SU-DHL-6 (cell line): ENCODE measurements around the gene MYL12B.

Source experiments
- H2AFZ ChIP-seq: fragments of 200-600 bp; sonication (generic); 2 replicates; pipeline ENCODE4 v1.6.1; 2014; ENCODE audit warnings: low read depth, mild to moderate bottlenecking, moderate library complexity, mixed read lengths, antibody characterized with exemption, low read length; ENCODE audit not compliant: severe bottlenecking
- H3F3A ChIP-seq: fragments of 200-600 bp; shearing (Covaris generic); 2 replicates; pipeline ENCODE4 v1.6.0; 2016; ENCODE audit warnings: antibody characterized with exemption, mild to moderate bottlenecking; ENCODE audit not compliant: insufficient read depth
- H3K27ac ChIP-seq: fragments of 200-600 bp; sonication (generic); 2 replicates; pipeline ENCODE4 v1.5.1; 2016; ENCODE audit warnings: low read depth, mild to moderate bottlenecking, low read length, moderate library complexity, mixed read lengths
- H3K27me3 ChIP-seq: fragments of 200-600 bp; sonication (generic), shearing (Covaris generic); 2 replicates; pipeline ENCODE4 v1.6.0; 2014; ENCODE audit warnings: mild to moderate bottlenecking, low read length
- H3K36me3 ChIP-seq: fragments of 200-600 bp; sonication (generic); 2 replicates; pipeline ENCODE4 v1.6.1; 2014; ENCODE audit warnings: mild to moderate bottlenecking, low read length, mixed read lengths
- H3K4me2 ChIP-seq: fragments of 300-600, 200-600 bp; shearing (Covaris generic), sonication (generic); 2 replicates; pipeline ENCODE4 v1.6.0; 2014; ENCODE audit warnings: low read length, low read depth, mild to moderate bottlenecking; ENCODE audit not compliant: poor library complexity, severe bottlenecking
- H3K4me3 ChIP-seq: fragments of 200-600 bp; sonication (generic); 2 replicates; pipeline ENCODE4 v1.5.1; 2014; ENCODE audit warnings: antibody characterized with exemption, low read length, mild to moderate bottlenecking, mixed read lengths; ENCODE audit not compliant: insufficient read depth, poor library complexity, severe bottlenecking
- H3K79me2 ChIP-seq: fragments of 200-600 bp; sonication (generic); 2 replicates; pipeline ENCODE4 v1.6.1; 2014; ENCODE audit warnings: mild to moderate bottlenecking, low read length, moderate library complexity; ENCODE audit not compliant: insufficient read depth
- H3K9ac ChIP-seq: fragments of 200-600 bp; sonication (generic); 2 replicates; pipeline ENCODE4 v1.7.0; 2014; ENCODE audit warnings: mild to moderate bottlenecking, low read length
- H3K9me2 ChIP-seq: fragments of 200-600 bp; sonication (generic); replicated peaks from 2 replicates; pipeline ENCODE4 v1.6.1; 2014; ENCODE audit warnings: low read length; ENCODE audit not compliant: insufficient read depth
- H3K9me3 ChIP-seq: fragments of 200-600 bp; sonication (generic); 2 replicates; pipeline ENCODE4 v1.6.1; 2014; ENCODE audit warnings: low read length, mixed read lengths; ENCODE audit not compliant: insufficient read depth
- H4K20me1 ChIP-seq: fragments of 200-600 bp; sonication (generic); 2 replicates; pipeline ENCODE4 v1.6.1; 2014; ENCODE audit warnings: low read depth, mild to moderate bottlenecking, antibody characterized with exemption, low read length, moderate library complexity, mixed read lengths
- EZH2phosphoT487 ChIP-seq: fragments of 200-600 bp; sonication (generic), shearing (Covaris generic); conservative IDR thresholded peaks from 2 replicates; pipeline ENCODE4 v1.6.1; 2018; ENCODE audit warnings: mild to moderate bottlenecking, antibody characterized with exemption, low read length, moderate library complexity, mixed read lengths
- TF ChIP-seq, protein P1 (sequence below): fragments of 200-600 bp; sonication (generic); IDR thresholded peaks from one replicate; pipeline ENCODE4 v1.5.1; 2017; ENCODE audit warnings: antibody characterized with exemption, mild to moderate bottlenecking, low read length, moderate library complexity; ENCODE audit not compliant: insufficient read depth, poor library complexity, severe bottlenecking

Gene MYL12B

DNA sequence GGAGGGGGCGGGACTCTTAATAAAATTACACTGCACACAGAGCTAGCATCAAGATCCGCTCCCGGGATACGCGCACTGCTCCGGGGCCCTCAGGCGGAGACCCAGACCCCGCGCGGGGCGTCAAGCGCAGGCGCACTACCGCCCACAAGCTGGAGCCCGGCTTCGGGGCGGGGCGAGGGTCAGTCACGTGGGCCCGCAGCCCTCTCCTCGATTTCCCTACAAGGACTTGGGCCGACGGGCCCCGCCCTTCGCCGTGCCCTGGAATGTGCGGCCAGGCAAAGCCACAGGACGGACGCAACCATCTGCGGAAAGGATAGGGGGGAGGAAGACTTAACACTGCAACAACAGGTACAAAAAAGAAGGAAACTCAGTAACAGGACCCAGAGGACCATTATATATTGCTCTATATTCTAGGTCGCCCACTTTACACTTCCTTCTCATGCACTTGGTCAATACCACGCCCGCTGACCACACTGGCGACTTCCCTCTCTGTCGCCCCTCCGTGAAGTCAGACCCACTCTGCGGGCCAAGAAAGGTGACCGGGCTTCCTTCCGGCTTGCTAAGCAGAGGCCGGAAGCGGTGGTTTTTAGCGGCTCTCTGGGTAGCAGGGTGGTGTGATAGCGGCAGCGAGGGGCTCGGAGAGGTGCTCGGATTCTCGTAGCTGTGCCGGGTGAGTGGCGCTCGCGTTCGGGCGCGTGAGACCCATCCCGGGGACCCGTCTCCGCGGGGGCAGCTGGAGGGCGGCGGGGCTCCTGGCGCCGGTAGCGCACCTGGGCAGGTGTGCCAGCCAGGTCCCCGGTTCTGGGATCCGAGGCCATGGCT is 14.5 kb upstream of the MYL12B start, which contains the start of gene MYL12A:
Gene MYL12A (plus strand): TSS at position 562 of the 822 bp plus-strand sequence. CDS start 5,447 bp downstream, outside the sequence.
- Histone ChIP-seq H3K27ac (peak within 1 kb of the TSS; percentile 90), H4K20me1 (peaks cover 24% of the 10 kb centered on the region), H3K4me2 (peak within 1 kb of the TSS; percentile 98), H3K27me3 (no peaks in the 10 kb centered on the region), H3K9me3 (no peaks in the 10 kb centered on the region), H3K4me3 (peak within 1 kb of the TSS; percentile 99), H2AFZ (peak within 1 kb of the TSS; percentile 92), H3K9ac (peak within 1 kb of the TSS; percentile 99), H3K36me3 (no peaks in the 10 kb centered on the region; the same call in 1 of the 2 replicates), H3F3A (peaks cover 16% of the 10 kb centered on the region), H3K9me2 (no peaks in the 10 kb centered on the region), H3K79me2 (peaks cover 45% of the 10 kb centered on the region)
- no peak for TF ChIP-seq EZH2phosphoT487
- TF ChIP-seq, protein P1, sequence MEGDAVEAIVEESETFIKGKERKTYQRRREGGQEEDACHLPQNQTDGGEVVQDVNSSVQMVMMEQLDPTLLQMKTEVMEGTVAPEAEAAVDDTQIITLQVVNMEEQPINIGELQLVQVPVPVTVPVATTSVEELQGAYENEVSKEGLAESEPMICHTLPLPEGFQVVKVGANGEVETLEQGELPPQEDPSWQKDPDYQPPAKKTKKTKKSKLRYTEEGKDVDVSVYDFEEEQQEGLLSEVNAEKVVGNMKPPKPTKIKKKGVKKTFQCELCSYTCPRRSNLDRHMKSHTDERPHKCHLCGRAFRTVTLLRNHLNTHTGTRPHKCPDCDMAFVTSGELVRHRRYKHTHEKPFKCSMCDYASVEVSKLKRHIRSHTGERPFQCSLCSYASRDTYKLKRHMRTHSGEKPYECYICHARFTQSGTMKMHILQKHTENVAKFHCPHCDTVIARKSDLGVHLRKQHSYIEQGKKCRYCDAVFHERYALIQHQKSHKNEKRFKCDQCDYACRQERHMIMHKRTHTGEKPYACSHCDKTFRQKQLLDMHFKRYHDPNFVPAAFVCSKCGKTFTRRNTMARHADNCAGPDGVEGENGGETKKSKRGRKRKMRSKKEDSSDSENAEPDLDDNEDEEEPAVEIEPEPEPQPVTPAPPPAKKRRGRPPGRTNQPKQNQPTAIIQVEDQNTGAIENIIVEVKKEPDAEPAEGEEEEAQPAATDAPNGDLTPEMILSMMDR = no peak

- no peaks in the 10 kb centered on the region for H3K27me3 ChIP-seq
- H3K9me3 ChIP-seq = no peaks in the 10 kb centered on the region
- H2AFZ ChIP-seq = peak overlapping the region; percentile 92
- TF ChIP-seq EZH2phosphoT487 = no peak
- TF ChIP-seq, protein P1 = no peak
- H3K9ac ChIP-seq = peak overlapping the region; percentile 99
- peaks cover 27% of the 10 kb centered on the region for H4K20me1 ChIP-seq
- peaks cover 16% of the 10 kb centered on the region for H3F3A ChIP-seq
- H3K4me2 ChIP-seq = peak overlapping the region; percentile 98
- H3K4me3 ChIP-seq = peak overlapping the region; percentile 99
- H3K79me2 ChIP-seq = peaks cover 52% of the 10 kb centered on the region
- H3K9me2 ChIP-seq = no peaks in the 10 kb centered on the region
- H3K36me3 ChIP-seq = no peaks in the 10 kb centered on the region; the same call in 1 of the 2 replicates
- H3K27ac ChIP-seq = peak overlapping the region; percentile 90
Measured at GRCh38 chr18:3248062-3248657, 13.8 kb upstream of the MYL12B start.

DNA sequence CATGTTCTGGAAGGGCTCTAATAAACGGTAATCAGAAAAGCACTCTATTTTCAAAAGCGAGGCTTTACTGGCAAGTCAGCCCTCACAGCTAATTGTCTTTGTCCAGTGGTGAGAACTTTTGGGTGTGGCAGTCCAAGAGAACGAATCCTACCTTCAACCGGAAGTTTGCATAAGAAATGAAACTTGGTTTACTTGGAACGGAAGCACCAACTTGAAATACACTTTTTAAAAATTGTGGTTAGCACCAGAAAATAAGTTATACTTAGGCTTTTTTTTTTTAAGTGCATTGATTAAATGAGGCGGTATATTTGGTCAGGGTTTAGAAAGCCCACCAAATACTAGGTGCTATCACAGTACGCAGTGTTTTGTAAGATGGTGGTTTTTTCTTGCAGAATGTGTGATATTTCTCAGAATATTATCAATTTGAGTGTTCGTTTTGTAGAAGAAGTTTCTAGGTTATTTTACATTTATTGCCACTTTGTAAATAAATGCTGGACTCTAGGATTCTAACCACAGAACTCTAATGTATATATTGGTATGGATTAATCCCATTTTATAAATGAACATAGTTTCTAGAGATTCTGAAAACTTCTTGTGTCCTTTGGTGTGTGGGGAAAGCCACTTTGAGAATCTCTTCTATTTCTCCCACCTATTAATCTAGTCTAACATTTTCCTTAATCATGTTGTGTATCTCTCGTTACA is 13.1 kb upstream of the MYL12B start:
- Histone ChIP-seq H3K9ac (peak overlapping the region; percentile 99), H3K9me2 (no peaks in the 10 kb centered on the region), H3K27ac (peak overlapping the region; percentile 90), H3K4me3 (peak overlapping the region; percentile 99), H3K79me2 (peaks cover 53% of the 10 kb centered on the region), H2AFZ (no peak overlapping the region), H3K36me3 (peaks cover 5% of the 10 kb centered on the region; the same call in 1 of the 2 replicates), H3F3A (peaks cover 16% of the 10 kb centered on the region), H3K9me3 (no peaks in the 10 kb centered on the region), H3K27me3 (no peaks in the 10 kb centered on the region), H4K20me1 (peaks cover 27% of the 10 kb centered on the region), H3K4me2 (peak overlapping the region; percentile 98)
- TF ChIP-seq, protein P1 = no peak
- TF ChIP-seq EZH2phosphoT487 = no peak
